ENCODE results near the gene VAMP3.
A peak's percentile ranks its signal among the peaks of the same experiment; 100 is the strongest.

The VAMP3 gene

DNA sequence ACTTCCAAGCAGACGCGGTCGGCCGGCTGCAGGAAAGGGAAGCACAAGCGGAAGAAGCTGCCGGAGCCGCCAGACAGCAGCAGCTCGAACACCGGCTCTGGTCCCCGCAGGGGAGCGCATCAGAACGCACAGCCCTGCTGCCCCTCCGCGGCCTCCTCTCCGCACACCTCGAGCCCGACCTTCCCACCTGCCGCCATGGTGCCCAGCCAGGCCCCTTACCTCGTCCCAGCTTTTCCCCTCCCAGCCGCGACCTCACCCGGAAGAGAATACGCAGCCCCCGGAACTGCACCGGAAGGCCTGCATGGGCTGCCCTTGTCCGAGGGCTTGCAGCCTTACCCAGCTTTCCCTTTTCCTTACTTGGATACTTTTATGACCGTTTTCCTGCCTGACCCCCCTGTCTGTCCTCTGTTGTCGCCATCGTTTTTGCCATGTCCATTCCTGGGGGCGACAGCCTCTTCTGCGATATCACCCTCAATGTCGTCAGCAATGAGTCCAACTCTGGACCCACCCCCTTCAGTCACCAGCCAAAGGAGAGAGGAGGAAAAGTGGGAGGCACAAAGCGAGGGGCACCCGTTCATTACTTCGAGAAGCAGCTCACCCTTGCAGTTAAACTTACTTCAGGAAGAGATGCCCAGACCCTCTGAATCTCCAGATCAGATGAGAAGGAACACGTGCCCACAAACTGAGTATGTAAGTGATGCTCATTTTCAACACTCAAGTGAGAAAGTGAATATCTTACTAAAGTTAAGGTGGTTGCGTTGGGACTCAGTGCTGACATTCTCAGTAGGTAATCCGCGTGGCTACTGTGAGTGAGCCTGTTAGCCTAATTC lies 56.2 kb downstream of the VAMP3 start:
- H3K27ac ChIP-seq (ENCODE audit: extremely low read depth, low read depth, low read length), result no peak overlapping the region
- ChIA-PET POLR2A (no interaction called here), CTCF (interaction anchor here (0.6 kb wide), 2 partner anchors 20 to 80 kb away, joined by 3 to 5 read pairs; no protein-coding TSS in a partner anchor)
- H3K4me1 ChIP-seq (ENCODE audit: control insufficient read depth, insufficient read depth, low read length), result no peaks in the 10 kb centered on the region
- no peak for TF ChIP-seq ZNF571 (tag by site-specific recombination; IDR thresholded peaks at IDR 0.05)
- TF ChIP-seq, protein P1, sequence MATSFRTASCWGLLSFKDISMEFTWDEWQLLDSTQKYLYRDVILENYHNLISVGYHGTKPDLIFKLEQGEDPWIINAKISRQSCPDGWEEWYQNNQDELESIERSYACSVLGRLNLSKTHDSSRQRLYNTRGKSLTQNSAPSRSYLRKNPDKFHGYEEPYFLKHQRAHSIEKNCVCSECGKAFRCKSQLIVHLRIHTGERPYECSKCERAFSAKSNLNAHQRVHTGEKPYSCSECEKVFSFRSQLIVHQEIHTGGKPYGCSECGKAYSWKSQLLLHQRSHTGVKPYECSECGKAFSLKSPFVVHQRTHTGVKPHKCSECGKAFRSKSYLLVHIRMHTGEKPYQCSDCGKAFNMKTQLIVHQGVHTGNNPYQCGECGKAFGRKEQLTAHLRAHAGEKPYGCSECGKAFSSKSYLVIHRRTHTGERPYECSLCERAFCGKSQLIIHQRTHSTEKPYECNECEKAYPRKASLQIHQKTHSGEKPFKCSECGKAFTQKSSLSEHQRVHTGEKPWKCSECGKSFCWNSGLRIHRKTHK (tag by site-specific recombination; IDR thresholded peaks at IDR 0.05), result 0 out of 2 replicates have a peak, but pooled peaks have one; percentile 11
- H3K9me3 ChIP-seq (ENCODE audit: control insufficient read depth, insufficient read depth, low read depth, low read length), result no peaks in the 10 kb centered on the region
- no peak overlapping the region for H3K4me3 ChIP-seq (ENCODE audit: low read depth, low read length)
- H3K36me3 ChIP-seq (ENCODE audit: control insufficient read depth in 2 of 2, insufficient read depth in 1 of 2, low read length in 2 of 2), result peaks cover 0 to 14% of the 10 kb centered on the region in 2 experiments; a peak in 1 of 3 replicates

All from HEK293 (cell line).